Sigmoid colon (tissue), 7 donors: ENCODE data around the gene GALR2. TPM values are rescaled to one million over a fixed set of nuclear protein-coding genes. Genes with fewer than 3 reads are reported as not detected.
A peak's percentile ranks its signal among the peaks of the same experiment; 100 is the strongest.

Experiments
- DNase-seq: peaks from one replicate; pipeline ENCODE4 v3.0.0-alpha.2; 2019
- H3K27ac ChIP-seq, 4 donors: fragments of 200-600 bp; sonication (generic); one replicate each; pipeline ENCODE4 v1.5.1; 2016 to 2019; ENCODE audit warnings: mild to moderate bottlenecking in 1 of 4
- H3K27me3 ChIP-seq, 3 donors: fragments of 200-600 bp; sonication (generic); one replicate each; pipeline ENCODE4 v1.5.1; 2019; ENCODE audit warnings: mild to moderate bottlenecking in 1 of 3
- H3K36me3 ChIP-seq, 4 donors: fragments of 200-600 bp; sonication (generic); one replicate each; pipeline ENCODE4 v1.5.1; 2016 to 2019
- H3K4me1 ChIP-seq, 4 donors: fragments of 200-600 bp; sonication (generic); one replicate each; pipeline ENCODE4 v1.5.1; 2017 to 2019
- H3K4me3 ChIP-seq, 4 donors: fragments of 200-600 bp; sonication (generic); one replicate each; pipeline ENCODE4 v1.5.1; 2017 to 2019; ENCODE audit warnings: mild to moderate bottlenecking in 2 of 4, moderate library complexity in 1 of 4
- H3K9me3 ChIP-seq, 4 donors: fragments of 200-600 bp in 3 of 4; sonication (generic) in 3 of 4; one replicate each; pipeline versions ENCODE4 v1.5.1 to v1.6.1; 2013 to 2019
- EP300 ChIP-seq, 4 donors: sonication (generic); formaldehyde crosslinking; IDR thresholded peaks; one replicate each; pipeline ENCODE4 v1.6.1; 2017; ENCODE audit warnings: antibody characterized with exemption in 4 of 4
- POLR2A ChIP-seq, 2 donors: fragments of 450-650 bp; IDR thresholded peaks; one replicate each; pipeline ENCODE4 v1.6.1; 2016; ENCODE audit warnings: antibody characterized with exemption in 2 of 2, mild to moderate bottlenecking in 2 of 2, moderate library complexity in 2 of 2
- POLR2AphosphoS5 ChIP-seq, 4 donors: sonication (generic); formaldehyde crosslinking; IDR thresholded peaks; one replicate each; pipeline ENCODE4 v1.6.1; 2017; ENCODE audit warnings: antibody characterized with exemption in 4 of 4
- WGBS, 2 donors: extraction: QIAGEN DNeasy Blood & Tissue Kit; methylation state at CpG; one replicate each; pipeline ENCODE4 v1.1.7; 2013; 5-methylcytosine and 5-hydroxymethylcytosine counted together
- intact Hi-C: fragments of 100-400 bp; cut with DNase I; formaldehyde crosslinking; loops from one replicate; pipeline ENCODE4 v1.15.1; 2023
- polyA plus RNA-seq, 3 donors: library from polyadenylated mRNA; stranded (reverse); fragments of 200-250 nt; gene quantifications; one replicate each; pipeline ENCODE4 v1.2.3, GENCODE V29; 2013
- total RNA-seq, 4 donors: library from RNA; depleted of rRNA; stranded (reverse); fragments of >200 nt; gene quantifications; one replicate each; pipeline ENCODE4 v1.1.0, GENCODE V29; 2016
- TF ChIP-seq, protein P1 (sequence below), 4 experiments: fragments of 450-650 bp in 3 of 4; fragments of 200-600 bp in 1 of 4; IDR thresholded peaks; one replicate each; pipeline ENCODE4 v1.5.1; 2016 to 2019; ENCODE audit warnings: antibody characterized with exemption in 4 of 4, mild to moderate bottlenecking in 3 of 4, moderate library complexity in 2 of 4
- donor health status: healthy with polysubstance abuse.
- donor health status: Bipolar disorder and iron deficiency.
- donor health status: healthy.

The GALR2 gene
- total and polyA plus RNA-seq, 7 donors = 1.6 to 20.2 (median 6.4) TPM; not detected in 2

DNA sequence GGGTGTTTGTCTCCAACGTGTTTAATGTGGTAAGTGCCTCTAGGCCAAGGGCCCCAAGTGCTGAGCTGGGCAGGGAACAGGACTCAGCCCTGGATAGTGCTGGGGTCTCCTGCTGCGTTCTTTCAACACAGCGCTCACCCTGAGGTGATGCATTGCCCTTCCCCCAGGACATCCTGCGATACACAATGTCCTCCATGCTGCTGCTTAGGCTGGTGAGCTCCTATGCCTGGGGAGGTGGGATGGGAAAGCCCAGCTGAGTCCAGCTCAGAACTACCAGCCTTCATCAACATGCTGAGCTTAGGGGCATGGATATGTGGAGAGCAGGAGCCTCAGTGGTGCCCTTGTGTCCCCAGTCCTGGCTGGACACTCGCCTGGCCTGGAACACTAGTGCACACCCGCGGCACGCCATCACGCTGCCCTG lies 5.0 kb downstream of the GALR2 start:
- DNase-seq = no peak
- Histone ChIP-seq H3K36me3 (peaks cover 0 to 24% (median 15%) of the 10 kb centered on the region in 4 donors), H3K9me3 (no peaks in the 10 kb centered on the region), H3K27me3 (peaks cover 30 to 59% (median 47%) of the 10 kb centered on the region in 3 donors), H3K4me3 (no peak overlapping the region), H3K27ac (no peak overlapping the region), H3K4me1 (peaks cover 0 to 45% (median 41%) of the 10 kb centered on the region in 4 donors)
- 29 to 42% methylated on average over 9 of the region's 9 CpGs for WGBS, 2 donors
- intact Hi-C loops = loop anchor here (10.0 kb wide), 1 partner anchor 175 kb away; the partner anchor contains the start of gene MRPL38
- TF ChIP-seq, protein P1, sequence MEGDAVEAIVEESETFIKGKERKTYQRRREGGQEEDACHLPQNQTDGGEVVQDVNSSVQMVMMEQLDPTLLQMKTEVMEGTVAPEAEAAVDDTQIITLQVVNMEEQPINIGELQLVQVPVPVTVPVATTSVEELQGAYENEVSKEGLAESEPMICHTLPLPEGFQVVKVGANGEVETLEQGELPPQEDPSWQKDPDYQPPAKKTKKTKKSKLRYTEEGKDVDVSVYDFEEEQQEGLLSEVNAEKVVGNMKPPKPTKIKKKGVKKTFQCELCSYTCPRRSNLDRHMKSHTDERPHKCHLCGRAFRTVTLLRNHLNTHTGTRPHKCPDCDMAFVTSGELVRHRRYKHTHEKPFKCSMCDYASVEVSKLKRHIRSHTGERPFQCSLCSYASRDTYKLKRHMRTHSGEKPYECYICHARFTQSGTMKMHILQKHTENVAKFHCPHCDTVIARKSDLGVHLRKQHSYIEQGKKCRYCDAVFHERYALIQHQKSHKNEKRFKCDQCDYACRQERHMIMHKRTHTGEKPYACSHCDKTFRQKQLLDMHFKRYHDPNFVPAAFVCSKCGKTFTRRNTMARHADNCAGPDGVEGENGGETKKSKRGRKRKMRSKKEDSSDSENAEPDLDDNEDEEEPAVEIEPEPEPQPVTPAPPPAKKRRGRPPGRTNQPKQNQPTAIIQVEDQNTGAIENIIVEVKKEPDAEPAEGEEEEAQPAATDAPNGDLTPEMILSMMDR (IDR thresholded peaks at IDR 0.05) = no peak
- no peak for TF ChIP-seq POLR2A (IDR thresholded peaks at IDR 0.05)
- no peak for TF ChIP-seq EP300 (IDR thresholded peaks at IDR 0.05)
- no peak for TF ChIP-seq POLR2AphosphoS5 (IDR thresholded peaks at IDR 0.05)

DNA sequence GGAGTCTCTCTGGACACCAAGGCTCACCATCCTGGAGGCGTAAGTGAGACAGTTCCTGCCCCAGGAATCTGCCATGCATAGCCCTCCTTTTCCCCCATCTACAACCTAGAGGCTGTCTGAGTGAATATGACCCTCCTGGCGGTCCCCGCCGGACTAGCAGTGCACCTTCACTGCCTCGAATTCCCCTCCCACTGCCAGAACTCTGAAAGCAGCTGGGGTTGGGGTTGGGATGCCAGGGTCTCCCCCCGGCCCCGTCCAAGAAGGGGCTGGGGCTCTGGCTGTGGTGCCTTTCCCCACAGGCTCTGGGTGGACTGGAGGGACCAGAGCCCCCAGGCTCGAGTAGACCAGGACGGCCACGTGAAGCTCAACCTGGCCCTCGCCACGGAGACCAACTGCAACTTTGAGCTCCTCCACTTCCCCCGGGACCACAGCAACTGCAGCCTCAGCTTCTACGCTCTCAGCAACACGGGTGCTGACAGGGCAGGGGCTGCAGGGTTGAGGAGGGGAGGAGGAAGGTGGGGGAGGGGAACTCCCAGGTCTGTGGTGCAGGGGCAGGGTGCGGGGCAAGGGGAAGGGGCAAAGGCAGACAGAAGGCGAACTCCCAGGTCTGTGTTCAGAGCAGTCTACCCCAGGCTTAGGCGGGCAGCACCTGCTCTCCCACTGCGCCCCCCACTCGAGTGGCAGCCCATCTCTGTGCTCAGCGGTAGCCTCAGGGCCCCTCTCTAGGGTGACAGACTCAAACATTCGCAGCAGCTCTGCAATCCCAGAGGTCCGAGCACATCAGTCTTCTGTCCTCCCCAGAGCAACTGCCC lies 5.6 kb downstream of the GALR2 start:
- H3K27me3 ChIP-seq = peaks cover 25 to 53% (median 41%) of the 10 kb centered on the region in 3 donors
- intact Hi-C loops = loop anchor here (10.0 kb wide), 2 partner anchors 175 to 255 kb away; partner anchors contain the start of gene MRPL38
- no peak for DNase-seq
- H3K4me1 ChIP-seq = peaks cover 0 to 39% (median 35%) of the 10 kb centered on the region in 4 donors
- H3K4me3 ChIP-seq = no peak overlapping the region
- peaks cover 5 to 30% (median 19%) of the 10 kb centered on the region in 4 donors for H3K36me3 ChIP-seq
- H3K27ac ChIP-seq = no peak overlapping the region
- 8 to 9% methylated on average over 23 of the region's 23 CpGs for WGBS, 2 donors
- TF ChIP-seq, protein P1 (IDR thresholded peaks at IDR 0.05) = no peak
- TF ChIP-seq POLR2AphosphoS5 (IDR thresholded peaks at IDR 0.05) = peak in 1 of 4 donors; percentile 5
- no peaks in the 10 kb centered on the region for H3K9me3 ChIP-seq

DNA sequence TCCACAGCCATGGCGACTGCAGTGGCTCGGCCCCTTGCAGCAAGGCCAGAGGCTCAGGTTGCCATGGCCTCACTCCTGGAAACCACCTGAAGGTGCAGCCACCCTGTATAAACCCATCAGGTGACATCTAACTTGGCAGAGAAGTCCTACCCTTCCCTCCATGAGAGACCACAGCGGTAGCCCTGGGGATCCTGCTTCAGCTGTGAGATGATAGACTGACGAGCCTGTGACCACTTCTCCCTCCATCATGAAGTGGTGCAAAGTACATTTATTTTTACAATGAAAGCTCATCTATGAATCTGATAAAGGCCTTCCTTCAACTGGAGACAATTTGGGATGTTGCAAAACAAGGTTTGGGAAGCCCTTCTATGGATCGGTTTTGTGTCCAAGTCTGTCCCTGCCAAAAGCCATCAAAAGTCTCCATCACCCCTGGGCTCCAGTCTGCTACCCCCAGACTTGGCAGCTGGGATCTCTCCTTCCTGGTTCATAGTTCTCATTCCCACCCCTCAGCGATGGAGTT lies 6.2 kb downstream of the GALR2 start:
- peaks cover 18 to 46% (median 34%) of the 10 kb centered on the region in 3 donors for H3K27me3 ChIP-seq
- WGBS, 2 donors = 39 to 55% methylated on average over 6 of the region's 6 CpGs
- intact Hi-C loops = loop anchor here (10.0 kb wide), 1 partner anchor 256 kb away; no protein-coding TSS in a partner anchor
- no peak overlapping the region for H3K27ac ChIP-seq
- TF ChIP-seq EP300 (IDR thresholded peaks at IDR 0.05) (no peak), POLR2A (IDR thresholded peaks at IDR 0.05) (no peak), POLR2AphosphoS5 (IDR thresholded peaks at IDR 0.05) (no peak)
- TF ChIP-seq, protein P1 (IDR thresholded peaks at IDR 0.05) = no peak
- no peak overlapping the region for H3K4me3 ChIP-seq
- no peak for DNase-seq
- no peaks in the 10 kb centered on the region for H3K9me3 ChIP-seq
- peaks cover 0 to 32% (median 28%) of the 10 kb centered on the region in 4 donors for H3K4me1 ChIP-seq
- peaks cover 9 to 37% (median 26%) of the 10 kb centered on the region in 4 donors for H3K36me3 ChIP-seq

DNA sequence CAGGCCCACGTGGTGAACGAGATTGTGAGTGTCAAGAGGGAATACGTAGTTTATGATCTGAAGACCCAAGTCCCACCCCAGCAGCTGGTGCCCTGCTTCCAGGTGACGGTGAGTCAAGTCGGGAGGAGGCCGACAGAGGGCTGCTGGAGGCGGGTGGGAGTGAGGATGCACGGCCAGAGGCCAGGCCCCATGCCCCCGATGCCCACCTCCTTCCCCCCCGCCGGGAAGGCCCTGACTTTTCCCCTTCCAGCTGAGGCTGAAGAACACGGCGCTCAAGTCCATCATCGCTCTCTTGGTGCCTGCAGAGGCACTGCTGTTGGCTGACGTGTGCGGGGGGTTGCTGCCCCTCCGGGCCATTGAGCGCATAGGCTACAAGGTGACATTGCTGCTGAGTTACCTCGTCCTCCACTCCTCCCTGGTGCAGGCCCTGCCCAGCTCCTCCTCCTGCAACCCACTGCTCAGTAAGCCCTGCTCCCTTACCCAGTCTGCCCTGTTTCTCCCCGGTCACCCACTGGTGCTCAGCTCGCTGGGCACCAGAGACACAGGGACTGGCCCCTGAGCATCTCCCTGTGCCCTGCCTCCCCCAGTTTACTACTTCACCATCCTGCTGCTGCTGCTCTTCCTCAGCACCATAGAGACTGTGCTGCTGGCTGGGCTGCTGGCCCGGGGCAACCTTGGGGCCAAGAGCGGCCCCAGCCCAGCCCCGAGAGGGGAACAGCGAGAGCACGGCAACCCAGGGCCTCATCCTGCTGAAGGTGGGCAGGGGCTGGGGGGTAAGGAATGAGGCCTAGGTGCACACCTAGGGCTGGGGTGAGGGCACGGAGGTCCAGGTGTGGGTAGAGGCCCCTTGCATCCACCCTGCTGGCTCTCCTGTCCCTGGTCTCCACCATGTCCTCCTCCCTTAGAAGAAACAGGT lies 7.0 kb downstream of the GALR2 start:
- no peak for DNase-seq

More for the DNA sequence above, 7.0 kb downstream of the GALR2 start:
- Histone ChIP-seq H3K4me3 (no peak overlapping the region), H3K9me3 (no peaks in the 10 kb centered on the region), H3K27me3 (peaks cover 11 to 39% (median 27%) of the 10 kb centered on the region in 3 donors), H3K4me1 (peaks cover 0 to 25% (median 21%) of the 10 kb centered on the region in 4 donors), H3K36me3 (peaks cover 9 to 44% (median 31%) of the 10 kb centered on the region in 4 donors), H3K27ac (no peak overlapping the region)
- intact Hi-C loops = loop anchor here (10.0 kb wide), 1 partner anchor 257 kb away; no protein-coding TSS in a partner anchor
- WGBS, 2 donors = 70 to 82% methylated on average over 27 of the region's 27 CpGs
- TF ChIP-seq POLR2AphosphoS5 (IDR thresholded peaks at IDR 0.05) (no peak), EP300 (IDR thresholded peaks at IDR 0.05) (no peak), POLR2A (IDR thresholded peaks at IDR 0.05) (no peak)
- TF ChIP-seq, protein P1 (IDR thresholded peaks at IDR 0.05) = no peak
